GM12878 (cell line): ENCODE data around the gene FOXK2. TPM values are rescaled to one million over a fixed set of nuclear protein-coding genes. Genes with fewer than 3 reads are reported as not detected.

ENCODE experiments used
- ATAC-seq: fragments of 200-7000 bp; cut with Tn5 transposase; 3 replicates; pipeline ENCODE4 v1.9.1; 2020; ENCODE audit warnings: mild to moderate bottlenecking, moderate library complexity
- BruUV-seq: library from RNA; stranded (reverse); fragments of 400-500 nt; replicated peaks from 2 replicates; lab custom pipeline; 2021; lab: Mats Ljungman, UMichigan
- CTCF ChIA-PET: fragments of 300-600 bp; sonication (Branson Sonifier 250); formaldehyde crosslinking; extraction: SDS; loops from one replicate; lab custom pipeline; 2021; ENCODE audit warnings: inconsistent platforms; lab: Yijun Ruan, JAX
- POLR2A ChIA-PET: fragments of 350-600 bp; formaldehyde crosslinking; extraction: SDS; loops from one replicate; lab custom pipeline; 2021; ENCODE audit warnings: inconsistent platforms; lab: Charles Lee
- RAD21 ChIA-PET: fragments of 300-600 bp; sonication (Branson Sonifier 250); formaldehyde crosslinking; loops from one replicate; lab custom pipeline; 2023; ENCODE audit warnings: antibody characterized with exemption; ENCODE audit not compliant: unreplicated experiment; lab: Charles Lee
- SMC1A ChIA-PET: fragments of 300-600 bp; sonication (Branson Sonifier 250); formaldehyde crosslinking; loops from one replicate; lab custom pipeline; 2023; ENCODE audit not compliant: unreplicated experiment, uncharacterized antibody; lab: Charles Lee
- DNase-seq: peaks from one replicate; pipeline ENCODE4 v3.0.0-alpha.2; 2011; ENCODE audit warnings: low read depth, low spot score
- FAIRE-seq: peaks from 3 replicates; lab custom pipeline; 2011; peaks lifted over from hg19 to GRCh38; lab: Jason Lieb, UNC
- H2AFZ ChIP-seq: 2 replicates; pipeline ENCODE4 v1.6.0; 2011; ENCODE audit warnings: low read depth, low read length, control low read depth; ENCODE audit not compliant: control insufficient read depth
- H3K27ac ChIP-seq: 2 replicates; pipeline ENCODE4 v1.5.1; 2011; ENCODE audit warnings: control low read depth; ENCODE audit not compliant: control insufficient read depth, insufficient read depth
- H3K27me3 ChIP-seq, 2 experiments: replicated peaks in 1 of 2; 2 replicates each; pipeline versions ENCODE4 v1.6.0 to v1.6.1; 2011; ENCODE audit warnings: low read length in 1 of 2; ENCODE audit not compliant: control insufficient read depth in 2 of 2, insufficient read depth in 2 of 2
- H3K36me3 ChIP-seq, 2 experiments: 2 replicates each; pipeline ENCODE4 v1.5.1; 2011; ENCODE audit warnings: low read length in 1 of 2; ENCODE audit not compliant: control insufficient read depth in 2 of 2, insufficient read depth in 2 of 2
- H3K4me1 ChIP-seq: 2 replicates; pipeline ENCODE4 v1.6.1; 2011; ENCODE audit warnings: mild to moderate bottlenecking, low read length, moderate library complexity, mixed read lengths; ENCODE audit not compliant: control insufficient read depth, insufficient read depth
- H3K4me2 ChIP-seq: 2 replicates; pipeline ENCODE4 v1.6.0; 2011; ENCODE audit warnings: control low read depth; ENCODE audit not compliant: control insufficient read depth, insufficient read depth
- H3K4me3 ChIP-seq: fragments of 200-600 bp; sonication (generic); 2 replicates; pipeline ENCODE4 v1.5.1; 2016
- H3K79me2 ChIP-seq: 2 replicates; pipeline ENCODE4 v1.6.0; 2011; ENCODE audit warnings: low read length; ENCODE audit not compliant: control insufficient read depth, insufficient read depth
- H3K9ac ChIP-seq: 2 replicates; pipeline ENCODE4 v1.8.0; 2011; ENCODE audit warnings: low read length, control low read depth, mixed read lengths; ENCODE audit not compliant: control insufficient read depth, insufficient read depth
- H3K9me3 ChIP-seq: replicated peaks from 3 replicates; pipeline ENCODE4 v1.5.1; 2011; ENCODE audit warnings: mild to moderate bottlenecking, low read length; ENCODE audit not compliant: control insufficient read depth, insufficient read depth
- H4K20me1 ChIP-seq: 2 replicates; pipeline ENCODE4 v1.6.0; 2011; ENCODE audit not compliant: control insufficient read depth, insufficient read depth
- CEBPB ChIP-seq, 2 experiments: fragments of 150-350 bp in 1 of 2; IDR thresholded peaks; 2 replicates each; pipeline ENCODE4 v1.6.1; 2012 to 2014; ENCODE audit warnings: low read depth in 2 of 2, low read length in 2 of 2, borderline replicate concordance in 1 of 2, inconsistent platforms in 1 of 2
- CHD4 ChIP-seq: fragments of 200-600 bp; sonication (generic); IDR thresholded peaks from 2 replicates; pipeline ENCODE4 v1.6.1; 2016; ENCODE audit warnings: mild to moderate bottlenecking
- CREM ChIP-seq: IDR thresholded peaks from 2 replicates; pipeline ENCODE4 v1.6.1; 2014; ENCODE audit warnings: antibody characterized with exemption, low read depth
- EP300 ChIP-seq, 2 experiments: fragments of 150-350 bp in 1 of 2; IDR thresholded peaks; 2 replicates each; pipeline ENCODE4 v1.6.1; 2011 to 2012; ENCODE audit warnings: low read depth in 2 of 2, low read length in 2 of 2, borderline replicate concordance in 1 of 2, improper control_type of control experiment in 1 of 2, inconsistent platforms in 1 of 2; ENCODE audit not compliant: control insufficient read depth in 1 of 2
- HSF1 ChIP-seq: fragments of 150-350 bp; IDR thresholded peaks from 2 replicates; pipeline ENCODE4 v1.6.1; 2014; ENCODE audit warnings: mild to moderate bottlenecking, low read depth, low read length
- KDM1A ChIP-seq: fragments of 200-600 bp; sonication (generic); IDR thresholded peaks from 2 replicates; pipeline ENCODE4 v1.6.1; 2016; ENCODE audit warnings: borderline replicate concordance
- MAX ChIP-seq: IDR thresholded peaks from 2 replicates; pipeline ENCODE4 v1.6.1; 2012; ENCODE audit warnings: low read depth, low read length, improper control_type of control experiment
- MTA3 ChIP-seq: IDR thresholded peaks from 2 replicates; pipeline ENCODE4 v1.6.1; 2012; ENCODE audit warnings: low read length, inconsistent platforms, borderline replicate concordance
- NFXL1 ChIP-seq: fragments of 450-650 bp; IDR thresholded peaks from 2 replicates; pipeline ENCODE4 v1.6.1; 2017; ENCODE audit warnings: antibody characterized with exemption, mild to moderate bottlenecking, borderline replicate concordance
- PAX5 ChIP-seq: IDR thresholded peaks from 2 replicates; pipeline ENCODE4 v1.6.1; 2011; ENCODE audit warnings: low read depth, low read length, borderline replicate concordance
- POU2F2 ChIP-seq: IDR thresholded peaks from 3 replicates; pipeline ENCODE4 v1.6.1; 2011; ENCODE audit warnings: low read depth, mild to moderate bottlenecking, low read length, borderline replicate concordance
- RAD21 ChIP-seq: IDR thresholded peaks from 2 replicates; pipeline ENCODE4 v1.6.1; 2011; ENCODE audit warnings: mild to moderate bottlenecking, low read depth, low read length, moderate library complexity; ENCODE audit not compliant: insufficient read depth
- RAD51 ChIP-seq: fragments of 450-650 bp; IDR thresholded peaks from 2 replicates; pipeline ENCODE4 v1.6.1; 2016; ENCODE audit warnings: moderate library complexity, mild to moderate bottlenecking, inconsistent platforms
- SIN3A ChIP-seq: IDR thresholded peaks from 2 replicates; pipeline ENCODE4 v1.6.1; 2012; ENCODE audit warnings: low read depth, low read length, improper control_type of control experiment
- SPI1 ChIP-seq: IDR thresholded peaks from 2 replicates; pipeline ENCODE4 v1.6.1; 2011; ENCODE audit warnings: low read depth, mild to moderate bottlenecking, low read length, moderate library complexity, borderline replicate concordance; ENCODE audit not compliant: insufficient read depth
- TARDBP ChIP-seq: IDR thresholded peaks from 2 replicates; pipeline ENCODE4 v1.6.1; 2016; ENCODE audit warnings: borderline replicate concordance
- WGBS: methylation state at CpG from one replicate; pipeline ENCODE4 v1.1.6; 2016; ENCODE audit warnings: low lambda C conversion rate; ENCODE audit not compliant: insufficient replicate concordance, insufficient coverage; ENCODE audit errors: missing lambda C conversion rate; 5-methylcytosine and 5-hydroxymethylcytosine counted together
- in situ Hi-C: fragments of 300-500 bp; cut with MboI; formaldehyde crosslinking; loops from 9 replicates; pipeline ENCODE4 v1.14.3; 2018; ENCODE audit warnings: mixed read lengths
- intact Hi-C: fragments of 100-400 bp; cut with micrococcal nuclease; formaldehyde crosslinking; loops from one replicate; pipeline ENCODE4 v1.14.2; 2022; ENCODE audit not compliant: unreplicated experiment
- polyA plus RNA-seq, 11 experiments: library from polyadenylated mRNA; depleted of rRNA in 4 of 11; unstranded in 6 of 11; stranded (reverse) in 5 of 11; fragments of >200 nt; fragmentation: Nextera tagmentation in 4 of 11; fragmentation: Illumina TruSeq in 1 of 11; extraction: Ambion mirVana in 4 of 11; extraction: Trizol in 1 of 11; gene quantifications; 1 replicate in 1 of 11; 2 replicates in 10 of 11; pipeline versions ENCODE4 v1.2.1 to v1.2.3, GENCODE V29; 2011 to 2016; ENCODE audit warnings: inconsistent platforms in 2 of 11, missing spikeins in 2 of 11, low read depth in 1 of 11
- total RNA-seq, 4 experiments: library from RNA; depleted of rRNA in 3 of 4; stranded (reverse); fragments of >200 nt in 3 of 4; fragmentation: Illumina TruSeq in 1 of 4; extraction: Trizol in 1 of 4; gene quantifications; 2 replicates each; pipeline versions ENCODE4 v1.2.1 to v1.2.3, GENCODE V29; 2013 to 2021

Gene FOXK2
- total and polyA plus RNA-seq, 10 of the 15 experiments (the other 5 are each of a cell fraction or from before 2014, with no cell fraction given) = 2.4 to 56.8 (median 34.4) TPM

GRCh38 chr17:82582213-82582612 lies 62.7 kb downstream of the FOXK2 start:
- BruUV-seq = no TSS peak
- Histone ChIP-seq H3K27ac (no peak overlapping the region), H3K79me2 (no peaks in the 10 kb centered on the region), H3K36me3 (peaks cover 19 to 23% of the 10 kb centered on the region in 2 experiments)
- intact Hi-C loops (no loop called here), in situ Hi-C loops (no loop called here)
- no peak for FAIRE-seq
- RAD21 ChIA-PET = no interaction called here
- TF ChIP-seq HSF1 = no peak
- no peak for TF ChIP-seq PAX5
- TF ChIP-seq NFXL1 = no peak
- TF ChIP-seq CEBPB (IDR thresholded peaks at IDR 0.05; ENCODE audit: borderline replicate concordance in 1 of 2, low read depth in 2 of 2, low read length in 2 of 2) = no peak
- no peak for TF ChIP-seq MTA3
- TF ChIP-seq, all 136 proteins: peak for 0
- no peak overlapping the region for H2AFZ ChIP-seq
- H3K4me1 ChIP-seq = no peaks in the 10 kb centered on the region
- no peaks in the 10 kb centered on the region for H3K9me3 ChIP-seq
- 99% methylated on average over 8 of the region's 8 CpGs for WGBS
- ATAC-seq (no peak), DNase-seq (no peak)
- no peak overlapping the region for H3K9ac ChIP-seq
- ChIA-PET POLR2A (no interaction called here), CTCF (no interaction called here), SMC1A (no interaction called here)
- no peaks in the 10 kb centered on the region for H3K27me3 ChIP-seq
- H4K20me1 ChIP-seq = no peaks in the 10 kb centered on the region
- H3K4me2 ChIP-seq = no peak overlapping the region
- H3K4me3 ChIP-seq = no peak overlapping the region

GRCh38 chr17:82582709-82583108 lies 63.2 kb downstream of the FOXK2 start:
- H3K9me3 ChIP-seq = no peaks in the 10 kb centered on the region
- H3K36me3 ChIP-seq = peaks cover 21 to 26% of the 10 kb centered on the region in 2 experiments
- CTCF ChIA-PET = no interaction called here
- no peak for DNase-seq
- no peaks in the 10 kb centered on the region for H3K79me2 ChIP-seq
- no peaks in the 10 kb centered on the region for H4K20me1 ChIP-seq
- POLR2A ChIA-PET = no interaction called here
- no peak overlapping the region for H2AFZ ChIP-seq
- H3K4me1 ChIP-seq = no peaks in the 10 kb centered on the region
- in situ Hi-C loops = no loop called here
- no peak overlapping the region for H3K9ac ChIP-seq
- RAD21 ChIA-PET = no interaction called here
- SMC1A ChIA-PET = no interaction called here
- intact Hi-C loops = no loop called here
- no peak overlapping the region for H3K27ac ChIP-seq
- H3K27me3 ChIP-seq = no peaks in the 10 kb centered on the region
- no peak overlapping the region for H3K4me3 ChIP-seq
- no peak for ATAC-seq
- no TSS peak for BruUV-seq
- H3K4me2 ChIP-seq = no peak overlapping the region
- FAIRE-seq = no peak
- WGBS = 98% methylated on average over 11 of the region's 11 CpGs
- TF ChIP-seq TARDBP = no peak
- TF ChIP-seq MAX = no peak
- no peak for TF ChIP-seq HSF1
- no peak for TF ChIP-seq CHD4
- TF ChIP-seq SPI1 = no peak
- TF ChIP-seq CREM = no peak
- no peak for TF ChIP-seq SIN3A
- TF ChIP-seq RAD21 = no peak
- TF ChIP-seq POU2F2 = no peak
- no peak for TF ChIP-seq RAD51
- TF ChIP-seq KDM1A = no peak
- TF ChIP-seq EP300 (IDR thresholded peaks at IDR 0.05; ENCODE audit: borderline replicate concordance in 1 of 2, control insufficient read depth in 1 of 2, low read depth in 2 of 2, low read length in 2 of 2) = no peak
